Endodermal cell (in vitro differentiated cells): ENCODE measurements around the gene NFIA. TPM values are rescaled to one million over a fixed set of nuclear protein-coding genes. Genes with fewer than 3 reads are reported as not detected.

Experiments
- DNase-seq: peaks from one replicate; pipeline ENCODE4 v3.0.0-alpha.2; 2017
- H3K27ac ChIP-seq: 2 replicates; pipeline ENCODE4 v1.5.1; 2013; ENCODE audit warnings: mild to moderate bottlenecking, low read depth, low read length, moderate library complexity
- H3K27me3 ChIP-seq: 2 replicates; pipeline ENCODE4 v1.6.1; 2013; ENCODE audit warnings: mild to moderate bottlenecking, low read length, moderate library complexity; ENCODE audit not compliant: insufficient read depth, control insufficient read depth, poor library complexity, severe bottlenecking
- H3K36me3 ChIP-seq: 2 replicates; pipeline ENCODE4 v1.7.0; 2013; ENCODE audit warnings: mild to moderate bottlenecking, low read length, moderate library complexity; ENCODE audit not compliant: control insufficient read depth, insufficient read depth
- H3K4me1 ChIP-seq: one replicate; pipeline ENCODE4 v1.7.0; 2013; ENCODE audit warnings: low read length; ENCODE audit not compliant: control insufficient read depth, insufficient read depth
- H3K4me3 ChIP-seq: 2 replicates; pipeline ENCODE4 v1.5.1; 2013; ENCODE audit warnings: mild to moderate bottlenecking, low read length, moderate library complexity
- H3K9ac ChIP-seq: 2 replicates; pipeline ENCODE4 v1.6.1; 2013; ENCODE audit warnings: mild to moderate bottlenecking, low read length, moderate library complexity; ENCODE audit not compliant: poor library complexity, severe bottlenecking; ENCODE audit errors: extremely low read depth
- H3K9me3 ChIP-seq: 2 replicates; pipeline ENCODE4 v1.6.1; 2013; ENCODE audit warnings: mild to moderate bottlenecking, low read length, moderate library complexity; ENCODE audit not compliant: control insufficient read depth
- H3K27ac Mint-ChIP-seq: 2 replicates; pipeline ENCODE4 v1.8.0; 2020; ENCODE audit warnings: mixed read lengths
- H3K27me3 Mint-ChIP-seq: 2 replicates; pipeline ENCODE4 v1.8.0; 2021; ENCODE audit warnings: mild to moderate bottlenecking, mixed read lengths; ENCODE audit not compliant: insufficient read depth
- H3K36me3 Mint-ChIP-seq: 2 replicates; pipeline ENCODE4 v1.8.0; 2020; ENCODE audit warnings: low read depth, mixed read lengths
- H3K4me1 Mint-ChIP-seq: 2 replicates; pipeline ENCODE4 v1.8.0; 2020; ENCODE audit warnings: mixed read lengths
- H3K4me3 Mint-ChIP-seq: 2 replicates; pipeline ENCODE4 v1.8.0; 2020; ENCODE audit warnings: mild to moderate bottlenecking, moderate library complexity, mixed read lengths
- H3K9me3 Mint-ChIP-seq: 2 replicates; pipeline ENCODE4 v1.8.0; 2020; ENCODE audit warnings: mild to moderate bottlenecking, mixed read lengths
- CTCF ChIP-seq: fragments of 200-600 bp; sonication (generic); conservative IDR thresholded peaks from 2 replicates; pipeline ENCODE4 v1.5.0; 2021; ENCODE audit warnings: antibody characterized with exemption, mild to moderate bottlenecking
- WGBS, 2 experiments: methylation state at CpG; one replicate each; pipeline versions ENCODE4 v1.1.5 to v1.1.7; 2013; ENCODE audit warnings: missing lambda C conversion rate in 2 of 2, mixed read lengths in 1 of 2; ENCODE audit not compliant: insufficient coverage in 1 of 2, insufficient read length in 1 of 2; 5-methylcytosine and 5-hydroxymethylcytosine counted together
- total RNA-seq, 2 donors: library from RNA; stranded (reverse); fragmentation: NEBNext Ultra II Directional in 1 of 2; extraction: Animal tissue kit (Norgen Biotek cat#: 25700) in 1 of 2; gene quantifications; 2 replicates in 1 of 2; 3 replicates in 1 of 2; pipeline ENCODE4 v1.2.1, GENCODE V29; 2021

NFIA gene
- total RNA-seq, 2 donors from 2014 or later, result 2.3 to 3.8 TPM

- no peaks in the 10 kb centered on the region for H3K27me3 ChIP-seq
- peaks cover 48% of the 10 kb centered on the region for H3K4me1 Mint-ChIP-seq
- peak overlapping the region; percentile 41 for H3K4me3 Mint-ChIP-seq
- H3K27me3 Mint-ChIP-seq, result no peaks in the 10 kb centered on the region
- DNase-seq, result no peak
- H3K27ac Mint-ChIP-seq, result peak overlapping the region; percentile 67
- H3K36me3 ChIP-seq, result no peaks in the 10 kb centered on the region
- H3K9me3 Mint-ChIP-seq, result no peaks in the 10 kb centered on the region
- H3K9me3 ChIP-seq, result no peaks in the 10 kb centered on the region
- WGBS, 2 experiments, result 49 to 52% methylated on average over 3 to 8 of the region's 9 CpGs
- H3K36me3 Mint-ChIP-seq, result no peaks in the 10 kb centered on the region
- H3K27ac ChIP-seq, result no peak overlapping the region
- H3K4me1 ChIP-seq, result peaks cover 2% of the 10 kb centered on the region
- TF ChIP-seq CTCF, result no peak
- H3K9ac ChIP-seq, result no peak overlapping the region
- peak overlapping the region; percentile 65 for H3K4me3 ChIP-seq
Observed at GRCh38 chr1:61268546-61269240, 186.3 kb downstream of the NFIA start.

- no peaks in the 10 kb centered on the region for H3K36me3 Mint-ChIP-seq
- TF ChIP-seq CTCF, result no peak
- H3K36me3 ChIP-seq, result no peaks in the 10 kb centered on the region
- H3K4me3 ChIP-seq, result no peak overlapping the region
- H3K27me3 Mint-ChIP-seq, result no peaks in the 10 kb centered on the region
- no peaks in the 10 kb centered on the region for H3K27me3 ChIP-seq
- no peaks in the 10 kb centered on the region for H3K9me3 Mint-ChIP-seq
- 60 to 96% methylated on average over 1 of the region's 1 CpG for WGBS, 2 experiments
- no peaks in the 10 kb centered on the region for H3K9me3 ChIP-seq
- H3K4me3 Mint-ChIP-seq, result no peak overlapping the region
- H3K27ac Mint-ChIP-seq, result peak overlapping the region; percentile 78
- peaks cover 2% of the 10 kb centered on the region for H3K4me1 ChIP-seq
- peaks cover 44% of the 10 kb centered on the region for H3K4me1 Mint-ChIP-seq
- H3K9ac ChIP-seq, result no peak overlapping the region
- H3K27ac ChIP-seq, result peak overlapping the region; percentile 14
- no peak for DNase-seq
Observed at GRCh38 chr1:61269602-61270001, 187.2 kb downstream of the NFIA start.

DNA sequence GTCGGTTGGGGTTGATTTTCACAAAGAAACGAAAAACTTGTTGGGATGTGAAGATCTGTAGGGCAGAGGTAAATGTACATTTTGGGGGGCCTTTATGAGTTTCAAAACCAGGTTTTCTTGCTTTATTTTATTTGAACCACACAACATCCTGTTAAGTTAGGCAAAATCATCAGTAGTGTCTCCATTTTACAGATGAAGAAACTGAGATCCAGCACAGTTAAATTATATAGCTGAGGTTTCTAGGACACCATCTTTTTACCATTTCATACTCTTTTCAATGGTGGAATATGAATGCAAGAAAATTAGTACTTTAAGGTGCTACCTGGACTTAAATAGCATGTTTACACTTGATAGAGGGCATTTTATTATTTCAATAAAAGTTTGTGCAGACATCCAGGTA, 187.7 kb downstream of the NFIA start:
- Mint-ChIP-seq H3K9me3 (no peaks in the 10 kb centered on the region), H3K27me3 (no peaks in the 10 kb centered on the region), H3K4me1 (peaks cover 41% of the 10 kb centered on the region), H3K36me3 (no peaks in the 10 kb centered on the region), H3K4me3 (no peak overlapping the region), H3K27ac (peak overlapping the region; percentile 78)
- no peak overlapping the region for H3K9ac ChIP-seq
- H3K27ac ChIP-seq, result no peak overlapping the region
- H3K4me1 ChIP-seq, result peaks cover 2% of the 10 kb centered on the region
- no peak overlapping the region for H3K4me3 ChIP-seq
- WGBS, 2 experiments, result 94% methylated on average over 2 of the region's 2 CpGs; no CpG with 5 or more reads in 1 of the 2 experiments
- DNase-seq, result no peak
- H3K36me3 ChIP-seq, result no peaks in the 10 kb centered on the region
- no peaks in the 10 kb centered on the region for H3K9me3 ChIP-seq
- no peak for TF ChIP-seq CTCF
- H3K27me3 ChIP-seq, result no peaks in the 10 kb centered on the region
